Fibroblast of mammary gland (primary cell): ENCODE measurements around the gene RGS6.

ENCODE experiments used
- DNase-seq: peaks from one replicate; pipeline ENCODE4 v3.0.0-alpha.2; 2010; ENCODE audit warnings: low read depth
- H3K4me3 ChIP-seq: 2 replicates; pipeline ENCODE4 v1.5.1; 2011; ENCODE audit warnings: low read depth, mild to moderate bottlenecking, low read length, moderate library complexity; ENCODE audit not compliant: control insufficient read depth
- TF ChIP-seq, protein P1 (sequence below): conservative IDR thresholded peaks from 2 replicates; pipeline ENCODE4 v1.5.1; 2011; ENCODE audit warnings: low read depth, low read length, inconsistent platforms; ENCODE audit not compliant: control insufficient read depth, insufficient read depth

RGS6 gene

DNA sequence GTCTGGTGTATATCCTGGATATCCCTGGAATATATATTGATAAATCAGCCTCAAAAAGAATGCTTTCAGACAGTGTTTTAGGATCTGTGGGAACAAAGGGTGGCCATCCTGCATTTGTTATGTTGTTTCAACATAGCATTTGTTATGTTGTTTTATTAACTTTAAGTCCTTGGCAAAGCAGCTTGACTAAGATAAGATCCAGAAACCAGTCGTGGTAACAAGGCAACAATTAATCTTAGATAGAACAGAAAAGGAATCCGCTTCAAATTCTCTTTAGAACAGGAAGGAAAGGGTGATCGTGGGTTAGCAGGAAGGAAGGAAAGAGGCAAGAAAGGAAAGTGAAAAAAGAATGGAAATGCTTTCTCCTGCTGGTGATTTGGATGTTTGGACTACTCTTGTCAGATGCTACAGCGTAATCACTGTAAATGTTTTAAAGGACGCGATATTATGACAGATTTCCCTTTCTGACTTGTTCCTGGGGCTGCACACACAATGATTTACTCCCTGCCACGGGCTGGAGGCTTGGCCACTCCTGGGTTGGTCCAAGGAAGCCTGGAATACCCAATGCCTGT, 518.3 kb downstream of the RGS6 start:
- TF ChIP-seq, protein P1, sequence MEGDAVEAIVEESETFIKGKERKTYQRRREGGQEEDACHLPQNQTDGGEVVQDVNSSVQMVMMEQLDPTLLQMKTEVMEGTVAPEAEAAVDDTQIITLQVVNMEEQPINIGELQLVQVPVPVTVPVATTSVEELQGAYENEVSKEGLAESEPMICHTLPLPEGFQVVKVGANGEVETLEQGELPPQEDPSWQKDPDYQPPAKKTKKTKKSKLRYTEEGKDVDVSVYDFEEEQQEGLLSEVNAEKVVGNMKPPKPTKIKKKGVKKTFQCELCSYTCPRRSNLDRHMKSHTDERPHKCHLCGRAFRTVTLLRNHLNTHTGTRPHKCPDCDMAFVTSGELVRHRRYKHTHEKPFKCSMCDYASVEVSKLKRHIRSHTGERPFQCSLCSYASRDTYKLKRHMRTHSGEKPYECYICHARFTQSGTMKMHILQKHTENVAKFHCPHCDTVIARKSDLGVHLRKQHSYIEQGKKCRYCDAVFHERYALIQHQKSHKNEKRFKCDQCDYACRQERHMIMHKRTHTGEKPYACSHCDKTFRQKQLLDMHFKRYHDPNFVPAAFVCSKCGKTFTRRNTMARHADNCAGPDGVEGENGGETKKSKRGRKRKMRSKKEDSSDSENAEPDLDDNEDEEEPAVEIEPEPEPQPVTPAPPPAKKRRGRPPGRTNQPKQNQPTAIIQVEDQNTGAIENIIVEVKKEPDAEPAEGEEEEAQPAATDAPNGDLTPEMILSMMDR, result no peak
- no peak overlapping the region for H3K4me3 ChIP-seq
- DNase-seq, result no peak

DNA sequence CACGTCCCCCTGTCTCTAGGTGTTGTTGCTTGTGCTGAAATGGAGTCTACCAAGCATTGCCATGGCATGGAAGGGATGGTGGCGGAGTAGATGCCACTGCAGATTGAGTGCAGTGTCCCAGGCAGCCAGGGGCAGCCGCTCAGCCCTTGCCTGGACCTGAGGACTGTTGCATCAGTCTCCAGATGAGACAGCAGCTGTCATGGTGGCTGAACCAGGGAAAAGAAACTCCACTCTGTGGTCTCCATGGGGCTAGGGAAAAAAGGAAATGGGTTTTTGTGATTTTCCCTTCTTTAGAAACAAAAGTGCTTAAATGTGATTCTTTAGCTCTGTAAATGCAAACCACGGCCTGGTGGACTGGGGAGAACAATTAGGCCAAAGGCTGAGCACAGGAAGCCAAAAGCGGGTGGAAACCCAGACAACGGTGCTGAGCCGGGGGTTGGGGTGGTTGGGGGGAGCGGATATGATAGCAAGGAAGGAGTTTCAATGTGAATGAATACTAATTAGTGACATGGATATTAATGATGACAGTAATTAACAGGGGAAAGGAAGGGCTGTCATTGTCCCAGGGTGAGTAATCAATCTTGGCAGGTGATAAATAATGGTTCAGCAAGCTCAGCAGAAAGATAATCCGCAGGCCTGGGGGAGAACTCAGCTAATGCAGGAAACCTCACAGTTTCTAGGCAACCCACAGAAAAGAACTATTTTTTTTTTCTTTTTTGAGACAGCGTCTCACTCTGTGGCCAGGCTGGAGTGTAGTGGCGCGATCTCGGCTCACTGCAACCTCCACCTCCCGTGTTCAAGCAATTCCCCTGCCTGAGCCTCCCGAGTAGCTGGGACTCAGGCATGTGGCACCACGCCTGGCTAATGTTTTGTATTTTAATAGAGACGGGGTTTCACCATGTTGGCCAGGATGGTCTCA, 519.1 kb downstream of the RGS6 start:
- no peak for DNase-seq
- TF ChIP-seq, protein P1, result no peak
- no peak overlapping the region for H3K4me3 ChIP-seq

DNA sequence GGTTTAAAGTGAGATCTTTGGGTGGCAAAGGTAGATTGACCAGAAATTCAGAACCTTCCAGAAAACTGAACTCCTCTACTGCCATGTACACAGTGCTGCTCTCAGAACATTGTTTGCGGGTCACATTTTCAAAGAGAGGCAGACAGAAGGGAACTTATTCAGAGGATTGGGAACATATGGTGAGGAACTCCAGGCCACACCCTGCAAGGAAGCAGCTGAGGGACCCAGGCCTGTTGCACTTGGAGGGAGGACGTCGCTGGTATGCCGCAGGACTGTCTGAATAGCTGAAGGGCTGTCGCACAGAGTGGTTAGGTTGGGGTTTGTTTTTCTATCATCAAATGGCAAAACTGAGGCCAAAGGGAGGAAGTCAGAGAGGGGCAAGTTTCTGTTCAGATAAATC, 520.5 kb downstream of the RGS6 start:
- no peak for DNase-seq
- TF ChIP-seq, protein P1, result no peak
- no peak overlapping the region for H3K4me3 ChIP-seq

DNA sequence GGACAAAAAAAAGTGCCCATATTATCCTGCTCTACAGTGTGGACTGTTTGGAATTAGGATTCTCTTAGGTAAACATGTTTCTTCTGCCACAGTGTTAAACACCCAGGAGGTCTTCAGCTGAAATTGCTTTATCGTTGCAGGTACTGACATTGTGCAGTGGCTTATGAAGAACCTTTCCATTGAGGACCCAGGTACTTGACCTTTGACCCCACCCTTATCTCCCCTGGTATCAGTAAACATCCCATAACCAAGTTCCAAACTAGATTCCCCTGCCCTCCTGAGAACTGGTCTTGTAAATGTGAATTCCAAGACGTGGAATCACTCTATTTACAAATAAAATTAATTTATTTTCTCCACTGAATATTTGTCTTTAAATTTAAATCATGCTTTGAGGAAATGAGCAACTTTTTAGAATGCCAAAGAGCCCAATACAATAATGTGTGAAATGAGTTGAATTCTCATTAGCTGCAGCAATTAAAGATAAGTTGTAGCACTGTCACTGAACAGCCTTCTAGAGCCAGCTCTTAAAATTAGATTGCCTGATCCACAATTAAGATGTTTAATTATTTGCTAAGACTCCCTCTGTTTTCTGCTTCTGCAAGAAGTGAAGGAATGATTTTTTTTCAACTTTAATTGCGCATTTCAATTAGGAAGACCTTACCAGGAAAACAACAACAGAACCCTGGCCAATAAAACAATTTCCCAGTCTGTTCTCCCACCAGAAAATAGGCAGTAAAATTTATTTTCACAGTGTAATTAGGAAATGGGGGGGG, 522.3 kb downstream of the RGS6 start:
- no peak for DNase-seq
- H3K4me3 ChIP-seq, result no peak overlapping the region
- TF ChIP-seq, protein P1, result no peak

DNA sequence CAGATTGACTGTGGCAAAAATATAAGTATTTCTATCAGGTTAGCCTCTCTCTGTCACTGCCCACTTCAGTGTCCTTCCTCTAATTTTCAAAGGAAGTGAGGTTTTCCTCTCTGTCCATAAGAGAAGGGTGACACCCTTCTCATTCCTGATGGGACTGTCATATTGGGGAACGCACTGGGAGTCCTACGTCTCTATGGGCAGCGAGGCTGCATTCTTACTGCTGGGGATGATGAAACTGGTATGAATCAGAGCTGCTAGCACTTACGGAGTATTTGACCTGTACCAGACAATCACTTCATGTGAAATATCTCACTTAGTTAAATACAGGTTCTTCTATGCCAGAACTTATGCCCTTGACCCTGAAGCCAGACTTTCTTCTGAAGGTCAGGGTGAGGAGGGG, 525.4 kb downstream of the RGS6 start:
- peak; percentile 34 for DNase-seq
- no peak overlapping the region for H3K4me3 ChIP-seq
- TF ChIP-seq, protein P1, result no peak

DNA sequence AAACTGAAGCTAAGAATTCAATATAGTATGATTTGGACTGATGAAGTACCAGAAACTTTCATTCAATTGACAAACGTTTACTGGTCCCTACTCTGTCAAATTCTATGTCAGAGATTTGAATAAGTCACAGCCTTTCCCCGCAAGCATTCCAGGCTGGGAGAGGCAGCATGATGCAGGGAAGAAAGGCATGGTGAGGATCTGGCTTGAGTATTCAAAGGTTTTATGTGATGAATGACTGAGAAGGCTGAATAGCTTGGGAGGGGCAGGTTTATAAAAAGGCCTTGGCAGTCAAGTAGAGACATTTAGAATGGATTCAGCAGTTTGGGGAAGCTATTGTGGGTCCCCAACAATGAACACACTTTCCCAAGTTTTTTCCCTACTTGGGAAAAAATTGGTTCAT, 529.8 kb downstream of the RGS6 start:
- DNase-seq, result no peak
- TF ChIP-seq, protein P1, result no peak
- no peak overlapping the region for H3K4me3 ChIP-seq
